8988T (cell line): Measurements from ENCODE around the gene TRIP11.
A peak's percentile ranks its signal among the peaks of the same experiment; 100 is the strongest.

Source experiments
- DNase-seq: peaks from one replicate; pipeline ENCODE4 v3.0.0; 2011

TRIP11 gene

DNA sequence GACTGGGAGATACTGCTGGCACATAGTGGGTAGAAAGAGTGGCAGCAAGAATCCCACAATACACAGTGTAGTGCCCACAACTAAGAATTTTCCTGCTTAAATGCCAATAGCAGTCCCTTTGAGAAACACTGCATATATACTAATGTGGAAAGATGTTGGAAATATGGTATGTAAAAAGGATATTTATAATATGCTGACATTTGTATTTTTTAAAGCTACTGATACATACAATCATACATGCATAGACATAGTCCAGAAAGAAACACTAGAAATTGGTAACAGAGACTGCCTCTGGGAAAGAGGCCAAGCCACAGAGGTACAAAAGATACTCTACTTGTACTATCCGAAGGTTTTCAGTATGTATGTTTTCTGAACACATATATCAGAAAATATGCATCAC, 30.3 kb downstream of the TRIP11 start:
- DNase-seq: no peak

DNA sequence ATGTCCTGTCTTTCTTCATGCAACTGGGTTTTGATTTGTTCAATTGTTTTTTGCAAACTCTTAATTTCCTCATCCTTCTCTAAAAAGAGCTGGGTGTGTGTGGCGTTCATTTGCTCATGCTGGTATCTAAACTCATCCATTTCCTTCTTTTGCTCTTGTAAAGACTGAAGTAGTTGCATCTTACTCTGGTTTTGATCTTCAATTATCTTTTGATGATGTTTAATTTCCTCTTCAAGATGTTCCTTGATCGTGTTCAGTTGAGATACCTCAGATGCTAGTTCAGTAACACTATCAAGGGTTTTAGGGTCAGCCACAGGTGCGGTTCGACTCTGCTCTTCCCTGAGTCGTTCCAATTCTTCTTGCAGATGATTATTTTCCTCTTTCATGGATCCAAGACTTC, 34.8 kb downstream of the TRIP11 start:
- no peak for DNase-seq

- no peak for DNase-seq
These were observed 35.8 kb downstream of the TRIP11 start for GRCh38 chr14:92004062-92004461.

- no peak for DNase-seq
These were observed 40.9 kb downstream of the TRIP11 start for GRCh38 chr14:91998667-91999570.

DNA sequence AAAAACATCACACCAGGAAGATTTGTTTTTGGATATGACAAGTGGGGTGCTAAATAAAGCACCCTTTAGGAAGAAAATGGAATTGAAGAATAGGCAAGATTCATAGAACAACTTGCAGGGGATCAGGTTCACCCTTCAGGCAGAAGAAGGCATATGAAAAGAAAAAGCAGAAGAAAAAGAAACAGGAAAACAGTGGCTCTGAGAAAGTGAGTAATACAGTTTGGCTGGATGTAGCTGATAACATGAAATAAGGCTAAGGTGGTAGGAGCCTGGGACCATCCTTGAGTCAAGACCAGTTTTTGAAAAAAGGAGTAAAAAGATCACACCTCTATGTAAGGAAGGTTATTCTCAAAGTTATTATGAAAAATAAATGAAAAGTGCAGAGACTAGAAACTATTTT, 42.4 kb downstream of the TRIP11 start:
- DNase-seq: no peak

- no peak for DNase-seq
These were observed 42.9 kb downstream of the TRIP11 start for GRCh38 chr14:91996948-91997371.

- DNase-seq: no peak
These were observed 52.7 kb downstream of the TRIP11 start for GRCh38 chr14:91987192-91987591.

DNA sequence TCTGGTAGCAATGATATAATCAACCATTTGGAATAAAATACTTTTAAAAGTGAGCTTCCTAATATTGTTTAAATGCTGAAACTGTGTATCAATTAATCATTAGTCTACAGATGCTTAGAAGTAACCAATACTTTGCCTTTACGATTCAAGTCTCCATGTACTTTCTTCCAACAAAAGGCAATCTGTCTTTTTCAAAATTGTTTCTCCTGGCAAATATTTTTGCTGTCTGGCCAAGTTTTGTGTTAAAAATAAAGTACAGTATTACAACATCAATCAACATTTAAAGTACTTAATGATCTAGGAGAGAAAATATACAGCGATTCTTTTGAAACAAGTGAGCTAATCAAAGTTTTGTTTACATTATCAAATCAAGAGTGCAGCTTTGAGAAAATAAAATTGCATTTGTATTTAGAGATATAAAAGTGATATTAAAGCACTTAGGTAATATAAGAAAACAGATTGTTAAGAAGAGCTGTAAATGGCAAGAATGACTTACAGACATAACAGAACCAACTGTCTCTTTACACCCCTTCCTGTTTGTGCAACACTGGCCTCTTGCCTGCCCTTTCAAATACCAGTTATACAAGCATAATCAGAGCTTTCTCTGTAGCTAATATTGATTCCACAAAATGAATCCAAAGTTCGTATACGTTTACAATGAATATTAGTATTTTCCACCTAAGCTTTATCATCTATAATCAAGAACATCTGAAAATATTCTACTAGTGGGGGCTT, 54.2 kb downstream of the TRIP11 start:
- no peak for DNase-seq

- no peak for DNase-seq
These were observed 54.9 kb downstream of the TRIP11 start for GRCh38 chr14:91985008-91985407.

GRCh38 chr14:91983588-91983987, 56.3 kb downstream of the TRIP11 start:
- DNase-seq: no peak

GRCh38 chr14:91980157-91980556, 59.7 kb downstream of the TRIP11 start:
- peak; percentile 45 for DNase-seq

DNA sequence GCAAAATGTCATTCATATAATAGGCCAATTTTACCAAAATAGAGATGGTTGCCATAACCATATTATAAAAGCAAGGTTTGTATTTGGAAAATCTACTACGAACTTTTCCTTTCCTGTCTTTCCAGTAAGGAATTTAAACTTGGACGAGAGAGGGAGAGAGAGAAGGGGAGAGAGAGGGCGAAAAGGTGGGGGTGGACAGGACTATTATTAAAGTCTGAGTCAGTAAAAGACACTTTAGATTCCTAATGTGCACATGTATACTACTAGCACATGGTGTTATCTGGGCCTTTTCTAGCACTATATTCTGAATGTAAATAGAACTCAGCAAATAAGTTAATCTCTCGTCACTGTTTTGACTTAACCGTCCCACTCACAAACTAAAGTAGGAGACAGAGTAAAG, 62.0 kb downstream of the TRIP11 start:
- no peak for DNase-seq

DNA sequence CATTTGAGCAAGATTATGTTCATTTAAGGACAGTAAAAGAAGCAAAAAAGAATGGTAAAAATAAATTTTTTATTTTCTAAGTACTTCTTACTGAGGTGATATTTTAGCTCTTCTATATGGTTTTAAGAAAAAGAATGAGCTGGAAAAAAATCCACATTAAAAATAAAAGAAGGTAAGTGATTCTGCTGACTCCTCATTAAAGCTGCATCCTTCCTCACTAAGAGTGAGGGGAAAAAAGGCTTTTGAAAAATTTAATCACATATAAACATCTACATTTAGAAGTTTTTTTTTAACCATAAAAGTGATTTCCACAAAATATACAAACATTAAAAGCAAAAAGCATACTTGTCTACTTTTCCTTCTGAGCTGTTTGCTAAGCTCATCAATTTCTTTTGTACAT, 64.1 kb downstream of the TRIP11 start:
- DNase-seq: no peak

GRCh38 chr14:91971188-91971778, 68.6 kb downstream of the TRIP11 start:
- no peak for DNase-seq

DNA sequence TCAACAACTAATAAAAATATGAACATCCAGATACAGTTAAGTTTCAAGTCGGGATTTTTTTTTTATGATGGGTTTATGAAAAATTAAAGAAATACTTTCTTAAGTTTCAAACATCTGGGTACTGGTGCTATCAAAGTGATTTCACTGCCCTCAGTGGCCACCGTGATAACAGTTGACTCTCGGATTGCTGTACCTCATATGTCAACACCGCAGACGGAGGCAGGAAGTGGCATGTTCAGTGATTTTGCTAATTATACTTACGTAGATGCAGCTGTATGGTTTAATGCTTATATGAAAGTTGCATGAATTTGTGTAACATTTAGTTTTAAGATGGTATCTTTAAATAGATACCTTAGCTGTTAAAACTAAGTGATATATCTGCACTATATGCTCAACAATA, 71.6 kb downstream of the TRIP11 start:
- no peak for DNase-seq

- DNase-seq: no peak
These were observed 75.1 kb downstream of the TRIP11 start for GRCh38 chr14:91964724-91965123.

DNA sequence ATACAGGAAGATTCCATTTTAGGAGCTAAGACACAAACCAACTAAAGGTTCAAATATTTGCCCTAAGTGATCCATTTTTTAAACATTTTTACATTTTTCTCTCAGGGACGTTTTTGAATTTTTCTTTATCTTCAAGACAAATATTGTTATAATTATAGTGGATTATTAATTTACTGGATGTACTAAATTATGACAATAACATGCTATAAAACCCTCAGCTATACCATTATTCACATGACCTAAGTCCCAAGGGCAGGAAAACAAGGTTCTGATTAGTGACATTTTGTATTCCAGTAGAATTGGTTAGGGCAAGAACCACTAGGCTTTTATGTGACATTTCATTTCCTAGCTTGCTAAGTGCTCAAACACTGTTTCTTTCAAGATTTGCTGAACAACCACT, 75.8 kb downstream of the TRIP11 start:
- no peak for DNase-seq

GRCh38 chr14:91963465-91963864, 76.4 kb downstream of the TRIP11 start:
- DNase-seq: no peak

- no peak for DNase-seq
These were observed 78.3 kb downstream of the TRIP11 start for GRCh38 chr14:91961297-91962220.

DNA sequence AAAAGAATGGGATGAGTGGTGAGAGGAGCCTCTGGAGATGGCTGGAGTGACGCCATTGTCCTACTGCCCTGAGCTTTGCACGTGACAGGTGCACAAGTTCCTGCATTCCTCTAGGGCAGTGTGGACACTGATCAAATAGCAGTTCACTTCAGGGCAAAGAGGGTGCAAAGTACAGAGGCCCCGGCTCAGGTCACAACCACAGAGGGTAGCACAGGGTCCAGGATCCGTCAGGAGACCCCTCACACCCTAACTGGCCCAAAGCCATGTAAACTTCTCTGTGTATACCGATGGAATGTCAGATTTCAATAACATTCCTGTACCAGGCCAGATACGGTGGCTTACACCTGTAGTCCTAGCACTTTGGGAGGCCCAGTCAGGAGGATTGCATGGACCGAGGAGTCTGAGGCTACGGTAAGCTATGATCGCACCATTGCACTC, 82.0 kb downstream of the TRIP11 start:
- DNase-seq: no peak

- DNase-seq: no peak
These were observed 83.2 kb downstream of the TRIP11 start for GRCh38 chr14:91956616-91957015.

- no peak for DNase-seq
These were observed 84.7 kb downstream of the TRIP11 start for GRCh38 chr14:91955168-91955567.
